HG03432 (cell line): ENCODE results near the gene COMMD7.
"Not testable (repeated sequence)": the region's sequence is repeated elsewhere in the genome, so short reads cannot be mapped to it uniquely, and the experiment has no call there.

Source experiments
- ATAC-seq: cut with Tn5 transposase; IDR thresholded peaks from one replicate; pipeline ENCODE4 v1.9.1; 2021; ENCODE audit warnings: mild to moderate bottlenecking, moderate library complexity; ENCODE audit not compliant: unreplicated experiment

Gene COMMD7

GRCh38 chr20:32737371-32738223 is 5.7 kb downstream of the COMMD7 start:
- no peak for ATAC-seq

DNA sequence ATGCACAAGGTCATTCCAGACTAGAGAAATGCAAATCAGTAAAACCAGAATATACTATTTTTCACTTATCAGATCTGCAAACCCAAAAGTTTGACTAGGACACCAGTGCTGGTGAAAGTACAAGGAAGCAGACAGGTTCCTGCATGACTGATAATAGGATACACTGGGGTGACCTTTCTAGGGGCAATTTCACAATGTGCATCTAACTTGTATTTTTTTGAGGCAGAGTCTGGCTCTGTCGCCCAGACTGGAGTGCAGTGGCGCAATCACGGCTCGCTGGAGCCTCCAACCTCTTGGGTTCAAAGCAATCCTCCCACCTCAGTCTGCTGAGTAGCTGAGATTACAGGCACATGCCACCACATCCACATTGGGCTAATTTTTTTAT is 11.4 kb downstream of the COMMD7 start:
- no peak for ATAC-seq

DNA sequence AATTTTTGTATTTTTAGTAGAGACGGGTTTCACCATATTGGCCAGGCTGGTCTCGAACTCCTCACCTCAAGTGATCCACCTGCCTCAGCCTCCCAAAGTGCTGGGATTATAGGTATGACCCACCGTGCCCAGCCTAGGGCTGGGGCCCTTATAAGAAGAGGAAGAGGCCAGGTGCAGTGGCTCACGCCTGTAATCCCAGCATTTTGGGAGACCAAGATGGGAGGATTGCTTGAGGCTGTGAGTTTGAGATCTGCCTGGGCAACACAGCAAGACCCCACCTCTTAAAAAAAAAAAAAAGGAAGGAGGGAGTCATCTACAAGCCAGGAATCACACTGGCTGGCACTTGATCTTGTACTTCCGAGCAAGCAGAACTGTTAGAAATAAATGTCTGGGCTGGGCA is 13.9 kb downstream of the COMMD7 start:
- ATAC-seq: not testable (repeated sequence)

DNA sequence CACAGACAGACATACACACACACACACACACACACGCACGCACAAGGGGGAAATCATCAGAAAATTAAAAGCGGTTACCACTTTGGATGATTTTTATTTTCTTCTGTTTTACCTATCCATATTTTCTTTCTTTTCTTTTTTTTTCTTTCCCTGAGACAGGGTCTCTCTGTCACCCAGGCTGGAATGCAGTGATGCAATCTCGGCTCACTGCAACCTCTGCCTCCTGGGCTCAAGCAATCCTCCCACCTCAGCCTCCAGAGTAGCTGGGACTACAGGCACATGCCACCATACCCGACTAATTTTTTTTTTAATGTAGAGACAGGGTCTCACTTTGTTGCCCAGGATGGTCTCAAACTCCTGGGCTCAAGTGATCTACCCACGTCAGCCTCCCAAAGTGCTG is 14.8 kb downstream of the COMMD7 start:
- ATAC-seq: not testable (repeated sequence)

- no peak for ATAC-seq
These were observed 15.6 kb downstream of the COMMD7 start for GRCh38 chr20:32727683-32728082.

GRCh38 chr20:32718749-32719348 is 24.4 kb downstream of the COMMD7 start:
- no peak for ATAC-seq

- ATAC-seq: no peak
These were observed 31.9 kb downstream of the COMMD7 start for GRCh38 chr20:32711346-32711745.

- ATAC-seq: no peak
These were observed 33.6 kb downstream of the COMMD7 start for GRCh38 chr20:32709632-32710121.

DNA sequence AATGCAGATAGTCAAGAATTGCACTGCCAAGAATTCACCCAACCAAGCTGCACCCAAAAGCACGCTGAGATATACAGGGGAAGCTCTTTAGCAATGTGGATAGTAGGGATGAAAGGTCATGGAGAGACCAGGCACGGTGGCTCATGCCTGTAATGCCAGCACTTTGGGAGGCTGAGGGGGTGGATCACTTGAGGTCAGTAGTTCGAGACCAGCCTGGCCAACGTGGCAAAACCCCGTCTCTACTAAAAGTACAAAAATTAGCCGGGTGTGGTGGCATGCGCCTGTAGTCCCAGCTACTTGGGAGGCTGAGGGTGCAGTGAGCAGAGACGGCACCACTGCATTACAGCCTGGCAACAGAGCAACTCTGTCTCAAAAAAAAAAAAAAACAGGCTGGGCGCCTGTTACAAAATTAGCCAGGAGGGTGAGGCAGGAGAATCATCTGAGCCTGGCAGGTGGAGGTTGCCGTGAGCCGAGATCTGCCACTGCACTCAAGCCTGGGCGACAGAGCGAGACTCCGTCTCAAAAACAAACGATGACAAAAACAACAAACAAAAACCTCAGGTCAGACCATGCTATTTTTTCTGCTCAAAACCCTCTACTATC is 34.1 kb downstream of the COMMD7 start:
- not testable (repeated sequence) for ATAC-seq

GRCh38 chr20:32707691-32708581 is 35.3 kb downstream of the COMMD7 start:
- no peak for ATAC-seq

- no peak for ATAC-seq
These were observed 36.8 kb downstream of the COMMD7 start for GRCh38 chr20:32706486-32706885.

DNA sequence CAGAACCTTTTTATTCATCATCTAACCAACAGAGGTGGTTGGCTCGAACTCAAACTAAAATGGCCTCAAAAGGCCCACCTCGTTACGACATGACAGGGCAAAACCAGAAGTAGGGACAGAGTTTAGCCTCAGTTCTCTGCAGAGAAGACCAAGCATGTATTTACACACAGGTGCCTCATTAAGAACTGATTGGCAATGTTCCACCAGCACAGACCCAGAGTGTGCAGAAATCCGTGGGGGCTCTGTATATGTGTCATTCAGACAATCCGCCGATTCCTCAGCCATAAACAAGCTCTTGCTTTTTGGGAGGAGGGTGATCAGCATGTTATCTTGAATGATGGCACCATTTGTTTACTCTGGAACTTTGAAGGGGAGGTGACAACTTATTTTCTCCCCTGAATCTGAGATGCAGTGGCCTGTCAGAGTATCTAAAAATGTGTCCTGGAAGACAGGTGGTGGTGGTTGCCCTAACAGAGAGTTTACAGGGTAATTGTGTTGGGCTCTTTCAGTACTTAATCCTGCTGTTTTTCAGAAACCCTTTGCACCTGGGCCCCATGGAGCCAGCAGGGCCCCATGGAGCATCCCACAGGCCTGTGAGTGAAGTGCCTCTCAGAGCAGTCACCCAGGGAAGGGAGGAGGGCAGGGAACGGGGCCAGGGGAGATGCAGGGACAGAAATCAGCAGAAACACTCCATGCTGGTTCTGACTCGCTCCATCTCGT is 40.4 kb downstream of the COMMD7 start:
- no peak for ATAC-seq

DNA sequence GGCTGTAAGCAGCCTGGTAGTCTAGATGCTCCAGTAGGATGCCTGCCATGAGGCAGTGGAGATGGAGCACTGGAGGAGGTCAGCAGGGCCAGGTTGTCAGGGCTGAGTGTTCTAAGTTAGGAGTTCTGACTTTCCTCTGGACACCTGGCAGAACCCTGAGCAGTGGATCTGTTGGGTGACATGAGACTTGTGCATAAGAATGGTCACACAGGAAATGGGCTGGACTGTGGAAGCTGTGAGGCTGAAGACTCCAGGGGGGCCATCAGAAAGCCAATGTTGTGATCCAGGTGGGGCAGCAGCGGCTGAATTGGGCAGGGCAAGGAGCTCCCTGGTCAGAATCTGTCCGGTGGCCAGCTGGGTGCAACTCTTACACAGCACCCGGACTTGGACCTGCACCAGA is 45.7 kb downstream of the COMMD7 start:
- ATAC-seq: no peak

DNA sequence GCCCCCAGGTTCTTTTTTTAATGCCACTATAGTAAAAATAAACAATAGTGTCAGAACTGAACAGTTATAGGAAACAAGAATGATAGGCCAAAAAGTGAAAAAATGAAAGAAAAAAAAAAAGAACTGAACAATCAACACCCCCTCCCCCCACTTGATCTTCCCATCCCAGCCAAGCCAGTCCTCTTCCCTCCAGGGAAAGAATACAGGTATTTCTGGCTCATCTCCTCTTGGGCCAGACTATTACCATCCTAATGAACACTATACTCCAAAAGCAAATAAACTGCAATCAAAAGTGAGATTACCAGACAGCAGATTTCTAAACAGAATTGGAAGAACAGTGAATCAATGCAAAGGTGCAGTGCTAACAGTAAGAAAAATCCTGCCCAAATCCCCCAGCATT is 48.2 kb downstream of the COMMD7 start:
- no peak for ATAC-seq

DNA sequence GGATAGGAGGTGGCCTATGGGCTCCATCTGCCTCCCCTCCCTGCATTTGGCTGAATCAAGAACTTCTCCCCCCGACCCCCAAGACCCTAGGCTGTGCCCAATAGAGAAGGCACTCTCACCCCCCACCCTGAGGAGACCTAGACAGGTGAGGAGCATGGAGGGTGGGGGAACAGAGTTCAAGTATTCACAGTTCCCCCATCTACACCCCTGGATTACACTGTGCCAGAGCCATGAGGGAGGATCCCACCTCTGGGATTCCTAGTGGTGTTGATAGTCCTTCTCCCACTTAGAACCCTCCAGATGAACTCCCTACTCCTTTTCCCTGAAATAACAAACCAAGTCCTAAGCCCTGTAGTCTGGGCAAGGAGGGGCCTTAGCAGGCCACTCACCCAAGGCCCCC is 54.3 kb downstream of the COMMD7 start:
- ATAC-seq: not testable (repeated sequence)

DNA sequence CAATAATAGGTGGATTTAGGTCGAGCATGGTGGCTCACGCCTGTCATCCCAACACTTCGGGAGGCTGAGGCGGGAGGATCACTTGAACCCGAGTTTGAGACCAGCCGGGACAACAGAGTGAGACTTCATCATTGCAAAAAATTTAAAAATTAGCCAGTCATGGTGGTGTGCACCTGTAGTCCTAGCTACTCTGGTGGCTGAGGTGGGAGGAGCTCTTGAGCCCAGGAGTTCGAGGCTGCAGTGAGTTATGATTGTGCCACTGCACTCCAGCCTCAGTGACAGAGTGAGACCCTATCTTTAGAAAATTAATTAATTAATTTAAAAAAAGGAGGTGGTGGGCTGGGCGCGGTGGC is 56.1 kb downstream of the COMMD7 start:
- ATAC-seq: no peak

DNA sequence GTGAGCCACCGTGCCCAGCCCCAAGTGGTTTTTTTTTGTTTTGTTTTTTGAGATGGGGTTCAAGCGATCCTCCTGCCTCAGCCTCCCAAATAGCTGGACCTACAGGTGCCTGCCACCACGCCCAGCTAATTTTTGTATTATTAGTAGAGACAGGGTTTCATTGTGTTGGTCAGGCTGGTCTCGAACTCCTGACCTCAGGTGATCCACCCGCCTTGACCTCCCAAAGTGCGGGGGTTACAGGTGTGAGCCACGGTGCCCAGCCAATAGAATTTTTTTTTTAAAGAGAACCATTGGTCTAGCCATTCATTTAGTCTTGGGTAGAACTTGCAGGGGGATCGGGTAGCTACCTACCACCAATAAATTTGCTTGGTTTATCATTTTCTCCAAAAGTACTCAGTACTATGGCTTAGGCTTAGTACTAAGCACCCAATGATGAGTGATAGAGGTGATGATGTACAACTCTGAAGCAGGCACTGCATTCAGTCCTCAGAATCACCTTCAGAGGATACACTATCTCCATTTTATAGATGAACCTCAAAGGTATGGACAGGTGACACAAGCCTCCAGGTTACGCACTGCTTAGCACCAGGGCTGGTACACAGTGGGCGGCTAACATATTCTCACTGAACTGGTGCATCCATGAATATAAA is 56.6 kb downstream of the COMMD7 start:
- ATAC-seq: no peak

GRCh38 chr20:32685541-32686529 is 57.4 kb downstream of the COMMD7 start:
- ATAC-seq: no peak
